ENCODE data around the gene CMC1.
"Not testable (repeated sequence)": the region's sequence is repeated elsewhere in the genome, so short reads cannot be mapped to it uniquely, and the experiment has no call there.

The CMC1 gene

GRCh38 chr3:28267984-28268849 lies 26.8 kb downstream of the CMC1 start:
- H3K27ac ChIP-seq: no peak overlapping the region
- in situ Hi-C loops (cut with HindIII; ENCODE audit: low pct_ligation_motif_present, low sequenced_read_pairs): no loop called here
- H3K27me3 ChIP-seq (replicated peaks): no peaks in the 10 kb centered on the region
- no peak for TF ChIP-seq CTCF (IDR thresholded peaks at IDR 0.05; ENCODE audit: low read depth, low read length, missing control alignments)
- H3K4me3 ChIP-seq (ENCODE audit: low read depth, low read length): no peak overlapping the region
- H3K36me3 ChIP-seq (replicated peaks): no peaks in the 10 kb centered on the region
- DNase-seq: no peak

- no peak overlapping the region for H3K27ac ChIP-seq
These were observed 27.6 kb downstream of the CMC1 start for GRCh38 chr3:28268989-28269388.

DNA sequence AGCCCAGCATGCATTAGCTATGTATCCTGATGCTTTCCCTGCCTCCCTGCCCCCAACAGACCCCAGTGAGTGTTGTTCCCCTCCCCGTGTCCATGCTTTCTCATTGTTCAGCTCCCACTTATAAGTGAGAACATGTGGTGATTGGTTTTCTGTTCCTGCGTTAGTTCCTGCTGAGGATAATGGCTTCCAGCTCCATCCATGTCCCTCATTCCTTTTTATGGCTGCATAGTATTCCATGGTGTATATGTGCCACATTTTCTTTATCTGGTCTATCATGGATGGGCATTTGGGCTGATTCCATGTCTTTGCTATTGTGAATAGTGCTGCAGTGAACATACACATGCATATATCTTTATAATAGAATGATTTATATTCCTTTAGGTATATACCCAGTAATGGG lies 28.5 kb downstream of the CMC1 start:
- H3K4me3 ChIP-seq (ENCODE audit: low read depth, low read length); H3K27ac ChIP-seq; H3K27me3 ChIP-seq (replicated peaks); DNase-seq; in situ Hi-C loops (cut with HindIII; ENCODE audit: low pct_ligation_motif_present, low sequenced_read_pairs); H3K36me3 ChIP-seq (replicated peaks): not testable (repeated sequence)

More at GRCh38 chr3:28268989-28269388, 27.6 kb downstream of the CMC1 start:
- DNase-seq: no peak
- H3K27me3 ChIP-seq (replicated peaks): no peaks in the 10 kb centered on the region
- TF ChIP-seq CTCF (IDR thresholded peaks at IDR 0.05; ENCODE audit: low read depth, low read length, missing control alignments): peak; percentile 61
- H3K4me3 ChIP-seq (ENCODE audit: low read depth, low read length): no peak overlapping the region
- in situ Hi-C loops (cut with HindIII; ENCODE audit: low pct_ligation_motif_present, low sequenced_read_pairs): no loop called here
- H3K36me3 ChIP-seq (replicated peaks): no peaks in the 10 kb centered on the region

DNA sequence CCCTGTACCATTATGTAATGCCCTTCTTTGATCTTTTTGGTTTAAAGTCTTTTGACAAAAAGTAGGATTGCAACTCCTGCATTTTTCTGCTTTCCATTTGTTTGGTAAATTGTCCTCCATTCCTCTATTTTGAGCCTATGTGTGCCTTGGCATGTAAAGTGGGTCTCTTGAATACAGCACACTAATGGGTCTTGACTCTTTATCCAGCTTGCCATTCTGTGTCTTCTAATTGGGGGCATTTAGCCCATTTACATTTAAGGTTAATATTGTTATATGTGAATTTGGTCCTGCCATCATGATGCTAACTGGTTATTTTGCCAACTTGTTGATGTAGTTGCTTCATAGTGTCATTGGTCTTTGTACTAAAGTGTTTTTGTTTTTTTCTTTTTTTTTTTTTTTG lies 32.4 kb downstream of the CMC1 start:
- Histone ChIP-seq H3K27me3 (replicated peaks) (no peaks in the 10 kb centered on the region), H3K27ac (no peak overlapping the region), H3K4me3 (ENCODE audit: low read depth, low read length) (no peak overlapping the region), H3K36me3 (replicated peaks) (no peaks in the 10 kb centered on the region)
- no peak for DNase-seq
- no peak for TF ChIP-seq CTCF (IDR thresholded peaks at IDR 0.05; ENCODE audit: low read depth, low read length, missing control alignments)
- in situ Hi-C loops (cut with HindIII; ENCODE audit: low pct_ligation_motif_present, low sequenced_read_pairs): no loop called here

GRCh38 chr3:28278918-28279317 lies 37.5 kb downstream of the CMC1 start:
- Histone ChIP-seq H3K4me3 (ENCODE audit: low read depth, low read length) (no peak overlapping the region), H3K27me3 (replicated peaks) (no peaks in the 10 kb centered on the region), H3K36me3 (replicated peaks) (no peaks in the 10 kb centered on the region), H3K27ac (no peak overlapping the region)
- DNase-seq: no peak
- in situ Hi-C loops (cut with HindIII; ENCODE audit: low pct_ligation_motif_present, low sequenced_read_pairs): no loop called here
- no peak for TF ChIP-seq CTCF (IDR thresholded peaks at IDR 0.05; ENCODE audit: low read depth, low read length, missing control alignments)

DNA sequence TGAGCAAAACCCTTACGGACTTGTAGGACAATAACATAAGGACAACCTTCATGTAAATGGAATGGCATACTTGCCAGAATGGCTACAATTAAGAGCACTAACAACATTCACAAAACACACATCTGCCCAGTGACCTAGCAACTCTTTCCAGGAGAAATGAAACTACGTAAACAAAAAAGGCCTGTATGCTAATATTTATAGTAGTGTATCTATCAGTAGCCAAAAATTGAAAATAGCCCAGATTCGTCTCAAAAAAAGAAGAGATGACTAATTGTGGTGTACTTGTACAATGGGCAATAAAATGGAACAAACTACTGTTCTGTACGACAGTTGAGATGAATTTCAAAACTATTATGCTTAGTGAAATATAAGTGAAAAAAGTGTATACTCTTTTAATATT lies 38.4 kb downstream of the CMC1 start:
- Histone ChIP-seq H3K27me3 (replicated peaks) (no peaks in the 10 kb centered on the region), H3K36me3 (replicated peaks) (no peaks in the 10 kb centered on the region), H3K27ac (no peak overlapping the region), H3K4me3 (ENCODE audit: low read depth, low read length) (no peak overlapping the region)
- TF ChIP-seq CTCF (IDR thresholded peaks at IDR 0.05; ENCODE audit: low read depth, low read length, missing control alignments): no peak
- DNase-seq: no peak
- in situ Hi-C loops (cut with HindIII; ENCODE audit: low pct_ligation_motif_present, low sequenced_read_pairs): no loop called here
